IMR-90 (cell line): ENCODE data around the gene OR11A1. TPM values are rescaled to one million over a fixed set of nuclear protein-coding genes. Genes with fewer than 3 reads are reported as not detected.

ENCODE experiments used
- ATAC-seq: fragments of 200-7000 bp; cut with Tn5 transposase; 2 replicates; pipeline ENCODE4 v1.9.1; 2020; ENCODE audit warnings: low read depth, mild to moderate bottlenecking, moderate library complexity
- BruUV-seq: library from RNA; stranded (reverse); fragments of 400-500 nt; replicated peaks from 2 replicates; lab custom pipeline; 2021; lab: Mats Ljungman, UMichigan
- CTCF ChIA-PET: fragments of 300-600 bp; formaldehyde crosslinking; extraction: SDS; loops from one replicate; lab custom pipeline; 2021; ENCODE audit warnings: antibody characterized with exemption; lab: Yijun Ruan, JAX
- POLR2A ChIA-PET: fragments of 300-600 bp; sonication (Branson Sonifier 250); formaldehyde crosslinking; loops from one replicate; lab custom pipeline; 2022; ENCODE audit warnings: antibody characterized with exemption; ENCODE audit not compliant: unreplicated experiment; lab: Charles Lee
- DNase-seq: peaks from one replicate; pipeline ENCODE4 v3.0.0; 2013
- H2AFZ ChIP-seq: replicated peaks from 2 replicates; pipeline ENCODE3; 2013; ENCODE audit warnings: low read length, mild to moderate bottlenecking; ENCODE audit not compliant: poor library complexity
- H2AK5ac ChIP-seq: 2 replicates; pipeline ENCODE4 v1.6.1; 2013; ENCODE audit warnings: low read depth, low read length, inconsistent platforms
- H2AK9ac ChIP-seq: replicated peaks from 2 replicates; pipeline ENCODE3; 2013; ENCODE audit warnings: mild to moderate bottlenecking, low read depth, low read length, moderate library complexity; ENCODE audit not compliant: poor library complexity
- H2BK120ac ChIP-seq: 2 replicates; pipeline ENCODE4 v1.6.1; 2013; ENCODE audit warnings: low read depth, low read length, inconsistent platforms
- H2BK15ac ChIP-seq: 3 replicates; pipeline ENCODE4 v1.6.1; 2013; ENCODE audit warnings: low read depth, low read length, inconsistent platforms
- H2BK20ac ChIP-seq: 2 replicates; pipeline ENCODE4 v1.6.1; 2013; ENCODE audit warnings: low read depth, mild to moderate bottlenecking, inconsistent platforms, low read length, moderate library complexity
- H2BK5ac ChIP-seq: 2 replicates; pipeline ENCODE4 v1.6.1; 2013; ENCODE audit warnings: mild to moderate bottlenecking, low read depth, low read length, inconsistent platforms; ENCODE audit not compliant: poor library complexity, severe bottlenecking
- H3K14ac ChIP-seq: replicated peaks from 2 replicates; pipeline ENCODE4 v1.6.1; 2013; ENCODE audit warnings: low read depth, low read length, inconsistent platforms
- H3K18ac ChIP-seq: 2 replicates; pipeline ENCODE4 v1.6.1; 2013; ENCODE audit warnings: low read depth, low read length, control low read depth
- H3K23ac ChIP-seq: 2 replicates; pipeline ENCODE4 v1.6.1; 2013; ENCODE audit warnings: low read depth, low read length, inconsistent platforms
- H3K27ac ChIP-seq: 2 replicates; pipeline ENCODE4 v1.5.1; 2013; ENCODE audit warnings: mild to moderate bottlenecking, control low read depth, low read length; ENCODE audit not compliant: insufficient read depth
- H3K27me3 ChIP-seq: 2 replicates; pipeline ENCODE4 v1.6.1; 2013; ENCODE audit warnings: low read length; ENCODE audit not compliant: control insufficient read depth, insufficient read depth
- H3K36me3 ChIP-seq: 2 replicates; pipeline ENCODE4 v1.6.1; 2013; ENCODE audit warnings: low read length, mixed read lengths; ENCODE audit not compliant: control insufficient read depth, insufficient read depth
- H3K4ac ChIP-seq: 2 replicates; pipeline ENCODE4 v1.6.1; 2013; ENCODE audit warnings: low read depth, low read length, inconsistent platforms
- H3K4me1 ChIP-seq: 2 replicates; pipeline ENCODE4 v1.6.1; 2013; ENCODE audit warnings: low read length, mixed read lengths; ENCODE audit not compliant: control insufficient read depth, insufficient read depth
- H3K4me2 ChIP-seq: 2 replicates; pipeline ENCODE4 v1.6.1; 2013; ENCODE audit warnings: low read depth, mild to moderate bottlenecking, control low read depth, low read length, moderate library complexity
- H3K4me3 ChIP-seq: 2 replicates; pipeline ENCODE4 v1.5.1; 2013; ENCODE audit warnings: low read depth, mild to moderate bottlenecking, control low read depth, low read length, moderate library complexity; ENCODE audit not compliant: insufficient read depth
- H3K56ac ChIP-seq: 2 replicates; pipeline ENCODE4 v1.6.1; 2013; ENCODE audit warnings: low read length, inconsistent platforms; ENCODE audit not compliant: insufficient read depth; ENCODE audit errors: extremely low read depth
- H3K79me1 ChIP-seq, 2 experiments: 2 replicates each; pipeline ENCODE4 v1.6.1; 2013; ENCODE audit warnings: low read length in 2 of 2, inconsistent platforms in 1 of 2, low read depth in 1 of 2
- H3K9ac ChIP-seq: 2 replicates; pipeline ENCODE4 v1.6.1; 2013; ENCODE audit warnings: low read depth, low read length, control low read depth
- H3K9me1 ChIP-seq: 2 replicates; pipeline ENCODE4 v1.6.1; 2013; ENCODE audit warnings: low read length, inconsistent platforms; ENCODE audit not compliant: insufficient read depth
- H3K9me3 ChIP-seq: 2 replicates; pipeline ENCODE4 v1.6.1; 2013; ENCODE audit warnings: low read length; ENCODE audit not compliant: control insufficient read depth, insufficient read depth
- H4K20me1 ChIP-seq: 2 replicates; pipeline ENCODE4 v1.6.1; 2013; ENCODE audit warnings: low read length, inconsistent platforms; ENCODE audit not compliant: insufficient read depth
- H4K5ac ChIP-seq: 2 replicates; pipeline ENCODE4 v1.6.1; 2013; ENCODE audit warnings: mild to moderate bottlenecking, low read depth, low read length, control low read depth
- H4K8ac ChIP-seq, 2 experiments: 2 replicates each; pipeline ENCODE4 v1.6.1; 2013; ENCODE audit warnings: low read depth in 2 of 2, low read length in 2 of 2, control low read depth in 1 of 2, inconsistent platforms in 1 of 2
- H4K91ac ChIP-seq: 2 replicates; pipeline ENCODE4 v1.6.1; 2013; ENCODE audit warnings: low read depth, low read length, inconsistent platforms; ENCODE audit not compliant: insufficient read depth
- BHLHE40 ChIP-seq: fragments of 150-350 bp; IDR thresholded peaks from 2 replicates; pipeline ENCODE4 v1.6.1; 2016; ENCODE audit warnings: mild to moderate bottlenecking, low read depth, low read length
- CEBPB ChIP-seq: IDR thresholded peaks from 2 replicates; pipeline ENCODE4 v1.6.1; 2012; ENCODE audit warnings: low read depth, low read length, improper control_type of control experiment
- CHD1 ChIP-seq: IDR thresholded peaks from 2 replicates; pipeline ENCODE4 v1.6.1; 2012; ENCODE audit warnings: low read depth, low read length, improper control_type of control experiment
- CTCF ChIP-seq: conservative IDR thresholded peaks from 2 replicates; pipeline ENCODE4 v1.5.1; 2012; ENCODE audit warnings: mild to moderate bottlenecking, low read depth, low read length, improper control_type of control experiment
- FOS ChIP-seq: fragments of 150-350 bp; IDR thresholded peaks from 2 replicates; pipeline ENCODE4 v1.6.1; 2016; ENCODE audit warnings: low read depth, low read length
- MAFK ChIP-seq: IDR thresholded peaks from 2 replicates; pipeline ENCODE4 v1.6.1; 2012; ENCODE audit warnings: low read depth, low read length, improper control_type of control experiment
- MAZ ChIP-seq: IDR thresholded peaks from 2 replicates; pipeline ENCODE4 v1.6.1; 2012; ENCODE audit warnings: low read depth, mild to moderate bottlenecking, low read length, improper control_type of control experiment, moderate library complexity, borderline replicate concordance
- MXI1 ChIP-seq: IDR thresholded peaks from 2 replicates; pipeline ENCODE4 v1.6.1; 2012; ENCODE audit warnings: low read depth, mild to moderate bottlenecking, low read length, moderate library complexity, borderline replicate concordance
- NFE2L2 ChIP-seq: fragments of 150-350 bp; IDR thresholded peaks from 2 replicates; pipeline ENCODE4 v1.6.1; 2016; ENCODE audit warnings: low read depth, mild to moderate bottlenecking, low read length
- POLR2A ChIP-seq: IDR thresholded peaks from 2 replicates; pipeline ENCODE4 v1.6.1; 2012; ENCODE audit warnings: mild to moderate bottlenecking, low read depth, low read length
- RAD21 ChIP-seq: IDR thresholded peaks from 2 replicates; pipeline ENCODE4 v1.6.1; 2012; ENCODE audit warnings: low read length, improper control_type of control experiment
- RCOR1 ChIP-seq: IDR thresholded peaks from 2 replicates; pipeline ENCODE4 v1.6.1; 2012; ENCODE audit warnings: mild to moderate bottlenecking, low read length, improper control_type of control experiment; ENCODE audit not compliant: insufficient replicate concordance
- RFX5 ChIP-seq: IDR thresholded peaks from 2 replicates; pipeline ENCODE4 v1.8.0; 2012; ENCODE audit warnings: low read depth, mild to moderate bottlenecking, low read length, moderate library complexity
- SMC3 ChIP-seq: fragments of 150-350 bp; IDR thresholded peaks from 2 replicates; pipeline ENCODE4 v1.6.1; 2016; ENCODE audit warnings: low read depth, mild to moderate bottlenecking, antibody characterized with exemption, low read length, moderate library complexity
- WGBS, 2 experiments: methylation state at CpG; one replicate each; pipeline versions ENCODE4 v1.1.5 to v1.1.7; 2013; ENCODE audit warnings: missing lambda C conversion rate in 2 of 2; ENCODE audit not compliant: insufficient read length in 1 of 2; ENCODE audit errors: extremely low coverage in 2 of 2; 5-methylcytosine and 5-hydroxymethylcytosine counted together
- dilution Hi-C: fragments of 300-500 bp; cut with HindIII; formaldehyde crosslinking; loops from one replicate; pipeline ENCODE4 v1.14.3; 2018; ENCODE audit warnings: low sequenced_read_pairs; ENCODE audit not compliant: unreplicated experiment
- in situ Hi-C: fragments of 300-500 bp; cut with MboI; formaldehyde crosslinking; loops from 3 replicates; pipeline ENCODE4 v1.14.3; 2019; ENCODE audit warnings: low sequenced_read_pairs, inconsistent platforms, mixed read lengths
- intact Hi-C: fragments of 100-400 bp; cut with micrococcal nuclease; formaldehyde crosslinking; loops from 2 replicates; pipeline ENCODE4 v1.10.0; 2022
- polyA plus RNA-seq, 3 experiments: library from polyadenylated mRNA; depleted of rRNA; stranded (reverse); fragments of >200 nt; gene quantifications; 2 replicates each; pipeline ENCODE4 v1.2.3, GENCODE V29; 2012; ENCODE audit warnings: low replicate concordance in 1 of 3
- total RNA-seq: library from RNA; depleted of rRNA; stranded (reverse); fragments of >200 nt; gene quantifications from 2 replicates; pipeline ENCODE4 v1.2.3, GENCODE V29; 2012
- TF ChIP-seq, protein P1 (sequence below): fragments of 150-350 bp; IDR thresholded peaks from 2 replicates; pipeline ENCODE4 v1.6.1; 2016; ENCODE audit warnings: low read depth, mild to moderate bottlenecking, low read length, moderate library complexity, borderline replicate concordance
- TF ChIP-seq, protein P2 (sequence below): fragments of 150-350 bp; IDR thresholded peaks from 2 replicates; pipeline ENCODE4 v1.6.1; 2017; ENCODE audit warnings: mild to moderate bottlenecking, antibody characterized with exemption, low read length, low read depth

The OR11A1 gene
- total and polyA plus RNA-seq, 2 of the 4 experiments (the other 2 are of a cell fraction), result not detected

- CTCF ChIA-PET, result no interaction called here
- H3K18ac ChIP-seq, result no peak overlapping the region
- H3K14ac ChIP-seq, result no peak overlapping the region
- no peak overlapping the region for H2BK15ac ChIP-seq
- no peak overlapping the region for H4K8ac ChIP-seq
- no peaks in the 10 kb centered on the region for H3K36me3 ChIP-seq
- POLR2A ChIA-PET, result no interaction called here
- H3K9me3 ChIP-seq, result peaks cover 6% of the 10 kb centered on the region
- H3K27me3 ChIP-seq, result no peaks in the 10 kb centered on the region
- H3K9me1 ChIP-seq, result no peaks in the 10 kb centered on the region
- no peak overlapping the region for H2AK5ac ChIP-seq
- H3K4me2 ChIP-seq, result no peak overlapping the region
- no peaks in the 10 kb centered on the region for H4K20me1 ChIP-seq
- no peaks in the 10 kb centered on the region for H3K4me1 ChIP-seq
- in situ Hi-C loops, result no loop called here
- no peak overlapping the region for H2AK9ac ChIP-seq
- BruUV-seq, result no TSS peak
- no peak overlapping the region for H3K4ac ChIP-seq
- dilution Hi-C loops, result no loop called here
- no peak for DNase-seq
- H3K56ac ChIP-seq, result no peak overlapping the region
- no peak overlapping the region for H3K4me3 ChIP-seq
- H3K23ac ChIP-seq, result no peak overlapping the region
- ATAC-seq, result no peak
- no peak overlapping the region for H3K9ac ChIP-seq
- no peak overlapping the region for H2BK5ac ChIP-seq
- H2AFZ ChIP-seq, result no peak overlapping the region
- no peak overlapping the region for H3K27ac ChIP-seq
- no peak for TF ChIP-seq RFX5
- TF ChIP-seq MXI1, result no peak
- TF ChIP-seq CTCF, result no peak
- no peak for TF ChIP-seq FOS
- TF ChIP-seq RCOR1, result no peak
- no peak for TF ChIP-seq MAFK
- TF ChIP-seq BHLHE40, result no peak
- TF ChIP-seq POLR2A, result no peak
- TF ChIP-seq CEBPB, result no peak
- TF ChIP-seq MAZ, result no peak
- no peak for TF ChIP-seq RAD21
- TF ChIP-seq SMC3, result no peak
- TF ChIP-seq, protein P1, sequence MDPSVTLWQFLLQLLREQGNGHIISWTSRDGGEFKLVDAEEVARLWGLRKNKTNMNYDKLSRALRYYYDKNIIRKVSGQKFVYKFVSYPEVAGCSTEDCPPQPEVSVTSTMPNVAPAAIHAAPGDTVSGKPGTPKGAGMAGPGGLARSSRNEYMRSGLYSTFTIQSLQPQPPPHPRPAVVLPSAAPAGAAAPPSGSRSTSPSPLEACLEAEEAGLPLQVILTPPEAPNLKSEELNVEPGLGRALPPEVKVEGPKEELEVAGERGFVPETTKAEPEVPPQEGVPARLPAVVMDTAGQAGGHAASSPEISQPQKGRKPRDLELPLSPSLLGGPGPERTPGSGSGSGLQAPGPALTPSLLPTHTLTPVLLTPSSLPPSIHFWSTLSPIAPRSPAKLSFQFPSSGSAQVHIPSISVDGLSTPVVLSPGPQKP, result no peak
- TF ChIP-seq NFE2L2, result no peak
- TF ChIP-seq CHD1, result no peak
- TF ChIP-seq, protein P2, sequence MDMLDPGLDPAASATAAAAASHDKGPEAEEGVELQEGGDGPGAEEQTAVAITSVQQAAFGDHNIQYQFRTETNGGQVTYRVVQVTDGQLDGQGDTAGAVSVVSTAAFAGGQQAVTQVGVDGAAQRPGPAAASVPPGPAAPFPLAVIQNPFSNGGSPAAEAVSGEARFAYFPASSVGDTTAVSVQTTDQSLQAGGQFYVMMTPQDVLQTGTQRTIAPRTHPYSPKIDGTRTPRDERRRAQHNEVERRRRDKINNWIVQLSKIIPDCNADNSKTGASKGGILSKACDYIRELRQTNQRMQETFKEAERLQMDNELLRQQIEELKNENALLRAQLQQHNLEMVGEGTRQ, result no peak
- no peak overlapping the region for H2BK20ac ChIP-seq
- no peaks in the 10 kb centered on the region for H3K79me1 ChIP-seq
- WGBS, 2 experiments, result no CpG with 5 or more reads among the region's 3 CpGs
- intact Hi-C loops, result no loop called here
- H2BK120ac ChIP-seq, result no peak overlapping the region
- H4K91ac ChIP-seq, result no peak overlapping the region
- no peak overlapping the region for H4K5ac ChIP-seq
These were observed 30.2 kb downstream of the OR11A1 start for GRCh38 chr6:29426654-29427053.
